NT2/D1 (cell line): ENCODE measurements around the gene RHOXF2B.

Experiments
- YY1 ChIP-seq: IDR thresholded peaks from 2 replicates; pipeline ENCODE4 v1.6.1; 2011; ENCODE audit not compliant: insufficient read length, insufficient read depth
- ZNF274 ChIP-seq: IDR thresholded peaks from 2 replicates; pipeline ENCODE4 v1.6.1; 2011; ENCODE audit warnings: mild to moderate bottlenecking, low read depth, low read length

DNA sequence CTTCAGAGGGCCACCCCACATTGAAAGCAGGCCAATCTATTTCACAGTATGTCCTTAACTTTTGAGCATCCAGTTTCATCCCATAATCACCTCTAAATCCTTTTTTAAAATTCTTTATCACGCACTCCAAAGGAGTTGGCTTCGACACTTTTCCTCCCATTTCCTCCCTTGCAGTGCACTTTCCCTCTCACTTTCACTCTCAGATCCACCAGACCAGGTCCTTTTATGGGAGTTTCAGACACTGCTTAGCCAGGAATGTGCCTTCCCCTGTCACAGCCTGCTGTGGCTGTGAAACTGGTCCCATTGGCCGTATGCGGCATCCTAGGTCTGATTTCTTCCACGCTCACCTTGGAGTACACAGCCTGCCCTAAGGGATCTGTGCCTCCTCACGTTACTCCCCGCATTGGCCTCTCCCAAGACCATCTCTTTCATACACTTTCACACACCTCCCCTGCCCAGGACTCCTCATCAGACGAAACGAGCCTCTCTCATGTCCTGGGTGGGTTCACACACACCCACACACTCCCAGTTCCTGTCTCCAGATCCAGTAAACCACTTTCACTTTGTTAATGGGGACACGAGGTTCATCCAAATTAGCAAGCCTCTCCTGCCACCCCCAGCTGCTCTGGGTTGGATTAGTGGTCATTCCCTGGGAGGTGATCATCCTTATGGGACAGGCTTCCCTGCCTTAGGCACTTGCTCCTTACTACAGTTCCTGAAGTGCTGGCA, 10.0 kb upstream of the RHOXF2B start:
- TF ChIP-seq ZNF274, result no peak
- TF ChIP-seq YY1, result no peak
